HTR-8/SVneo (cell line): Measurements from ENCODE around the gene CCDC80.

Source experiments
- DNase-seq: peaks from one replicate; pipeline ENCODE4 v3.0.0; 2011; ENCODE audit warnings: low spot score, mixed read lengths; ENCODE audit not compliant: insufficient read length
- FAIRE-seq: peaks from 2 replicates; lab custom pipeline; 2011; peaks lifted over from hg19 to GRCh38; lab: Jason Lieb, UNC

CCDC80 gene

DNA sequence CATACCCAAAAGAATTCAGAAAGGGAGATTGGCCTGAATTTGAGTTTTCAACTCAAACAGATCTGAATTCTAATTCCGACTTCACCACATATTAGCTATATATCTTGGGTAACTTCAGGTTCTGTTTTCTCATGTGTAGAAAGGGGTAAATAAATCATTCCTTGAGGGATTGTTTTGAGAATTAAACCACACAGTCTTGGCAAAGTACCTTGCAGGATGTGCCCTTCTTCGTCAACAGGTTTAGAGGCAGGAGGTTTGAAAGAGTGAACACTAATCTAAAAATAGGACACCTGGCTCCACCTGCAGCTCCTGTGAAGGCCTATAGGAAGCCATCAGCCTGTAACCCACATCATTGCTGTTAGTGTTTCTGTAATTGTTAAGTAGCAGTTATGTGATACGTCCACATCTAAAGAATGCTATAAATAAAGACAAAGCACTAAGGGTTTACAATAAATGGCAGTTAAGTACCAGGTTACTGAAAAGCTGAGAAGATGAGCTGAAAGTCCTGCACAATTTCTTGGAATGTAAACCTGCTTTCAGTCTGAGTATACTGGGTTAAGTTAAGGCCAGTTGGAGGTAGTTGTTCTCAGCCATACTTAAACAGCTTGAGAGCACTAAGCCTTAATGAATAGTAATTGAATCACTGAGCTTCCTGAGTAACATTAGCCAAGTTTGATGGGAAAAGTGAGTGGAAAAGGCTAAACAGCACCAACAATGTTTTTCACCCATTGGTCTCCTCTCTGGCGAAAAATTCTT, 6.0 kb downstream of the CCDC80 start:
- DNase-seq (no peak), FAIRE-seq (no peak)

DNA sequence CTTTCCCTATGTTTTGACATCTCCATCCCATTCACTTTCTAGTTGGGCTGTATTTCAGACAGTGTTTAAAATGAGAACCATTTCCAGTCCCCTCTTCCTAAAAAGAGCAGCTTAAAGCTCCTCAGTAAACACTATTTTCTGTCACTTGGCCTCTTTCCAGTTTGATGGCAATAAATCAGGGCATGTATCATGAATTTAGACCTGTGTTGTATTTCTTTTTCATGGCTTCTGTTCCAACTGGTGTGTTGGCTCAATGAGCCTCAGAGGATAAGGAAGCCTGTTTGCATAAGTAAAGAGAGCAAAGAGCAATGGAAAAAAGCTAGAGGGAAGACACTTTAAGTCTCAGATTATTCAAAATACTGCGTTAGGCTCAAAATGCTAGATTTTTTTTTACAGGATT, 7.2 kb downstream of the CCDC80 start:
- DNase-seq (no peak), FAIRE-seq (no peak)

DNA sequence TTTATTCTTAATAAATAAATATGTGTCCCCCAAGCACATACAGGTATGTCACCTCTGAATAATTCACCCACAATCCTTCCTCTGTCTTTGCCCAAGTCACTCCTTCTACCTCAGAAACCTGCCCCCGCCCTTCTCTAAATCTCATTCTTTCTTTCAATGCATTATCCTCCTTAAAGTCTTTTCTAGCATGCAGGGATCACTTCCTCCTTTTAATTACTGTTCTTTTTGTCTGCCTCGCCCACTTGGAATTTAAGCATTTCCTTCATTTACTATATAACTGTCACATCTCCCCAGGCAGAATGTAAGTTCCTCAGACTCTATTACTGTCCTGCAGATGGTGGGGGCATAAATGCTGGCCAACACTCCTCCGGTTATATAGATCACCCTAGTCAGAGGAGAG, 7.8 kb downstream of the CCDC80 start:
- FAIRE-seq = no peak
- no peak for DNase-seq

DNA sequence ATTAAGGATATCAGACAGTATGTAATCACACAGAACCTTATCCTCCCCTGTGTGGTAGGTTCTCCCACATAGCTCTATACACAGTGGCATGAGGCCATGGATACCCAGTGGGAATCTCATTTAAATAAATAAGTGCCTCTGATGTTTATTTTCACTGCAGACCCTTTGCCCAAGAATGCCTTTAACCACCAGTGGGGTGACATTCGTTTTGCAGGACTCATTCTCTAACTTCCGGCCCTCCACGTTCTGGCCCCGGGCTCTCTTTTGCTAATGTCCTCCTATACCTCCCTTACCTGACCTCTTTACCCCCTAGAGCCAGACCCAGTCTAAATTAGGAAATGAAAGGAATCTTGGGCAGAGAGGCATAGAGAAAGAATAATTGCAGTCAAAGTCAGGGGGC, 8.3 kb downstream of the CCDC80 start:
- no peak for FAIRE-seq
- DNase-seq = no peak

GRCh38 chr3:112631257-112631656, 9.7 kb downstream of the CCDC80 start:
- FAIRE-seq (no peak), DNase-seq (no peak)

- DNase-seq (peak; percentile 37), FAIRE-seq (peak; percentile 67)
Observed at GRCh38 chr3:112629425-112629824, 11.5 kb downstream of the CCDC80 start.

- FAIRE-seq = no peak
Observed at GRCh38 chr3:112627919-112628466, 12.9 kb downstream of the CCDC80 start.

DNA sequence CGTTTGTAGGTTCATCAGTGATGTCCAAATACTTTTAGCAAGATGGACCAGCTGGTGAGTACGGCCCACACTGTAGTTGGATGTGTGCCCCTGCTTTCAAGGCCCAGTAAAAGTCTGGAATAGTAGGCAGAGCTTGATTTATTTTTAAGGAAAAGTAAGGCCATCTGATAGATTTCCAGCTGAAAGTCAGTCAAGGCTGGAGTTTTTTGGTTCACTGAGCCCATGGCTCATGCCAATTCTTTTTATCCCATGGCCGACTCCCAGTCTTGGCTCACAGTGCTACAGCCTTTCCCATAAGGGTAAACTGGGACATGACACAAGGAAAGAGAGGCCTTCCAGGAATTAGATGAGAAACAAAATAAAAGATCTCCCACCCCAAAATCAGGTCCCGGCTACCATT, 13.5 kb downstream of the CCDC80 start:
- no peak for DNase-seq

More at GRCh38 chr3:112627919-112628466, 12.9 kb downstream of the CCDC80 start:
- DNase-seq = no peak

GRCh38 chr3:112623717-112624116, 17.2 kb downstream of the CCDC80 start:
- DNase-seq (no peak), FAIRE-seq (no peak)

More for the DNA sequence above, 13.5 kb downstream of the CCDC80 start:
- no peak for FAIRE-seq

- DNase-seq (no peak), FAIRE-seq (no peak)
Observed at GRCh38 chr3:112623213-112623612, 17.7 kb downstream of the CCDC80 start.

GRCh38 chr3:112619295-112619694, 21.6 kb downstream of the CCDC80 start:
- DNase-seq = no peak
- no peak for FAIRE-seq

GRCh38 chr3:112617285-112617684, 23.7 kb downstream of the CCDC80 start:
- DNase-seq (no peak), FAIRE-seq (no peak)

DNA sequence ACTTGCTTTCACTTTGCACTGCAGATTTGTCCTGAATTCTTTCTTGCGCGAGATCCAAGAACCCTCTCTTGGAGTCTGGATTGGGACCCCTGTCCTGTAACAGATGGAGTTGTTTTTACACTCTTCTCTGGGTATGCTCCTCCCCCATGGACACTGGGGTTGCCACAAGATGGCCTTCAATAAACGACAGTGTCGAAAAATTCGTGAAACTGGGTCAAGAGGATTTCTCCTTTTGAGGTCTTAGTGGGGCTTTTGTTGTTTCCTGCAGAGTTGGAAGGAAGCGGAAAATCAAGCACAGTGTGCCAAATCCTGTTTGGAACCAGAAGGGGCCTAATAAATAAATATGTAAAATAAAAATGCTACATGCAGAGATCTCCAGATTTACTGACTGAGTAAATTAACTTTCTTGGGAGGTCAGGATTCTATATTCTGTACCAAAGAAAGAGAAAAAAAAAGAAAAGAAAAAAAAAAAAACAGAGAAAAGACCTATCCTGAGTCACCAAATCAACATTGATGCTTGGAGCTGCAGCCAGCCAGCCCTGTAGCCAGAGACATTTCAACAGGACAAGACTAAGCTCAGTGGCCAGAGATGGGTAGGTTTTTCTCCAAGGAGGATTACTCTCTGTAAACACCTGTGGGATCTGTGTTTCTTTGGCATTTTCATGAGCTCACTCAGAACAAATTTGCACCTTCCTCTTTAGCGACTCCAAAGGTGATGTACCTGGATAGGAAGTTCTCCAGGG, 24.8 kb downstream of the CCDC80 start:
- FAIRE-seq = no peak
- no peak for DNase-seq

- DNase-seq (no peak), FAIRE-seq (no peak)
Observed at GRCh38 chr3:112611752-112612515, 29.0 kb downstream of the CCDC80 start.

DNA sequence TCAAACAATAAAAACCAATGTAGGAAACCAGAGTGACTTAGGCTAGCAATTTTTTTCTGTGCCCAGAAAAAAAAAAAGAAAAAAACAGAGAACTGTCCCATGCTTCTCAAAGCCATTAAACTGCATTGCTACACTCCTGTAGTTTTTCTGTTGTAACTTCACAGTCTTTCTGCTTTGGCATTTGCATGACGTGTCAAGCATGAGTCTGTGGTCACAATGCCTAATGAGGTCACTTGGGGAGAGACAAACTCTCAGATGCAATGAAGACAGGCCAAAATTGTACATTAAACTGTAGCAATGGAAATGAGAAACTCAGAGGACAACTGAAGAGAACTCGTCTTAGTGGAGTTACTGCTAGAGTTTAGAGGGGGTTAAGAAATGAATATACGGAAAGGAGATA, 30.8 kb downstream of the CCDC80 start:
- DNase-seq (no peak), FAIRE-seq (no peak)

DNA sequence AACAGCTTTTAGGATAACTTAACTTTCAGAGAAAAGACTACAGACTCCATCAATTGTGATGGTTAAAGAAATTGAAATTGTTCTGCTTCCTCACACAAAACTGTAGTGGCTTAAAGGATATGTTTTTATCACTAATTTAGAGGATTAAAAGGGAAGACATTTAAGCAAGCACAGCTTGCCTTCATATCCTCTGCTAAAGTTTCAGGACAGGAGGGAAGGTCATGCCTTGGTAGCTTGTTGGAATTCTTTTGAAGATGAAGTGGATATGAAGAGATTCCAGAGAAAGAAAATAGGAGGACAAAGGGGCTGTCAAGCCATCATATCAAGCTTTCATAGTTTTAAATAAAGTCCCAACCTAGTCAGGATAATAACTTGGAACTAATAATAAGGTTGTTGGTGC, 33.1 kb downstream of the CCDC80 start:
- FAIRE-seq (no peak), DNase-seq (no peak)

DNA sequence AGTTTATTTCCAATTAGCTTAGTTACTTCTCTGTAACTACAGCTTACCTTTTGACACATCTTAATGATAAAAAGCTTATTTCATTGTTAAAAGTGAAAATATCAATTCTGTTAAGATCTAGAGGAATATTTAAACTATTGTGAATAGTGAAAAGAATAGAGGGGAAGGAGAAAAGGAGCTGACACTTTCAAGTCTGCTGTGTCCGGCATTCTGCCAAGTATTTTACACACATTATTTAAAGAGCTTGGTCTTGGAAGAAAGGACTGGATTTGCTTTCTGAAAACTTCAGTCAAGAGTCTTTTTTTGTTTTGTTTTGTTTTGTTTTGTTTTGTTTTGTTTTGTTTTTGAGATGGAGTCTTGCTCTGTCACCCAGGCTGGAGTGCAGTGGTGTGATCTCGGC, 34.8 kb downstream of the CCDC80 start:
- no peak for DNase-seq
- FAIRE-seq = no peak

DNA sequence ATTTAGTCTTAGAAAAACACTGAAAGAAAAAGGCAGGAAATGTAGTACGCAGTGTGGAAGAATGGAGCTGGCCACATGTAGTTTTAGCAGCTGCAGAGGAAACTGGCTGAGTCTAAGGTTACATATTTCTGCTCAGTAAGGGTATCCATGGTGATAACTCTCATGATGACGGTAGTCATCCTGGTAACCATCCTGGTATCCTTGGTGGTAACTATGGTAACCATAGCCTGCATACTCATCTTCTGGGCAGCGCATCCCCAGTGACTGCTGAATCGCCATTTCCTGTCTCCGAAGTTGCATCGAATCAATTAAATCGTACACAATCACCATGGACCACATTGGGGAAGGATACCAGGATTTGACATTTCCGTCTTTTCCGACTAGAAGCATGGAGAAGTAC, 35.7 kb downstream of the CCDC80 start:
- DNase-seq (peak; percentile 41), FAIRE-seq (no peak)

DNA sequence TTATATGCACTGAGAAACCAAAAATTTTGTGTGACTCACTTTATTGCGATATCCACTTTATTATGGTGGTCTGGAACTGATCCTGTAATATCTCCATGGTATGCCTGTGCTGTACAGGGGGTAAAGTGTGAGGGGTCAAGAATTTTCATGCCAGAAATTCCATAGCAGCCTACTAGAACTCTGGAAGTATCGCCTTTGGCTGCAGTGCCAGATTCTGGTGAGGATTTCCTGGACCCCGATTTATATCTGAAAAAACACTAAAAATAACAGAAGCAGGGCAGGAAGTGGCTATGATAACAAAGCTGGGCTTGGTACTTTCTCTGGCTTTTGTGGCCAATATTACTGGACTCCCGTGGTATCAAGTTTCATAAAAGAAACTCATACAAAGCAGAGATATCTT, 36.4 kb downstream of the CCDC80 start:
- FAIRE-seq (peak; percentile 16), DNase-seq (peak; percentile 56)

DNA sequence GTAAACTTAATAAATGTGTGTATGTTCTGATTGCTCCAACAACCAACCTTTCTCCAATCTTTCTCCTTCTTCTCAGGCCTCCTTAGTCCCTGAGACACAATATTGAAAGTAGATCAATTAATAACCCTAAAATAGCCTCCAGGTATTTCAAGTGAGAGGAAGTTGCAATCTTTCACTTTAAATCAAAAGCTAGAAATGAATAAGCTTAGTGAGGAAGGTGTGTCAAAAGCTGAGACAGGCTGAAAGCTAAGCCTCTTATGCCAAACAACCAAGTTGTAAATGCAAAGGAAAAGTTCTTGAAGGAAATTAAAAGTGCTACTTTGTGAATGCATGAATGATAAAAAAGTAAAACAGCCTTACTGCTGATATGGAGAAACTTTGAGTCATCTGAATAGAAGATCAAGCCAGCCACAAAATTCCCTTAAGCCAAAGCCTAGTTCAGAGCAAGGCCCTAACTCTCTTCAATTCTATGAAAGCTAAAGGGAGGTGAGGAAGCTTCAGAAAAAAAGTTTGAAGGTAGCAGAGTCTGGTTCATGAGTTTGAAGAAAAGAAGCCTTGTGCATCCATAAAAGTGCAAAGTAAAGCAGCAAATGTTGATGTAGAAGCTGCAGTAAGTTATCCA, 38.6 kb downstream of the CCDC80 start:
- FAIRE-seq = no peak

More for the DNA sequence above, 38.6 kb downstream of the CCDC80 start:
- no peak for DNase-seq
